Pancreas (tissue), 10 donors: ENCODE results near the gene PPM1L. TPM values are rescaled to one million over a fixed set of nuclear protein-coding genes. Genes with fewer than 3 reads are reported as not detected.
"Not testable (repeated sequence)": the region's sequence is repeated elsewhere in the genome, so short reads cannot be mapped to it uniquely, and the experiment has no call there.

Experiments used
- ATAC-seq, 4 donors: fragments of 200-7000 bp; cut with Tn5 transposase; one replicate each; pipeline versions ENCODE4 v1.8.0 to v1.9.1; 2020; ENCODE audit warnings: mild to moderate bottlenecking in 4 of 4, moderate library complexity in 4 of 4
- DNase-seq, 6 donors: peaks; one replicate each; pipeline ENCODE4 v3.0.0-alpha.2; 2020
- FAIRE-seq: peaks from 2 replicates; lab custom pipeline; 2012; peaks lifted over from hg19 to GRCh38; lab: Jason Lieb, UNC
- H3K27ac ChIP-seq, 4 donors: fragments of 200-600 bp; sonication (generic); 1 replicate in 3 of 4; 2 replicates in 1 of 4; pipeline versions ENCODE4 v1.5.0 to v1.8.0; 2020
- H3K27me3 ChIP-seq, 4 donors: fragments of 200-600 bp; one replicate each; pipeline ENCODE4 v1.8.0; 2021
- H3K36me3 ChIP-seq, 3 donors: fragments of 200-600 bp; sonication (generic) in 1 of 3; one replicate each; pipeline versions ENCODE4 v1.5.0 to v1.8.0; 2020 to 2021
- H3K4me1 ChIP-seq, 3 donors: fragments of 200-600 bp; one replicate each; pipeline ENCODE4 v1.8.0; 2021
- H3K4me3 ChIP-seq, 4 donors: fragments of 200-600 bp; sonication (generic) in 2 of 4; one replicate each; pipeline versions ENCODE4 v1.5.0 to v1.8.0; 2020 to 2021
- H3K9me3 ChIP-seq, 4 donors: fragments of 200-600 bp; one replicate each; pipeline ENCODE4 v1.8.0; 2021
- WGBS, 2 donors: extraction: QIAGEN DNeasy Blood & Tissue Kit; methylation state at CpG; one replicate each; pipeline ENCODE4 v1.1.7; 2013; 5-methylcytosine and 5-hydroxymethylcytosine counted together
- intact Hi-C, 3 donors: fragments of 100-400 bp; cut with DNase I; formaldehyde crosslinking; loops; one replicate each; pipeline versions ENCODE4 v1.11.1 to v1.14.2; 2022
- polyA plus RNA-seq, 2 donors: library from polyadenylated mRNA; stranded (reverse); fragments of 200-250 nt; gene quantifications; one replicate each; pipeline ENCODE4 v1.2.3, GENCODE V29; 2013
- total RNA-seq, 6 donors: library from RNA; stranded (reverse); fragmentation: NEBNext Ultra II Directional in 4 of 6; extraction: Animal tissue kit (Norgen Biotek cat#: 25700) in 4 of 6; gene quantifications; one replicate each; pipeline versions ENCODE4 v1.2.1 to v1.2.4, GENCODE V29; 2021 to 2023
- TF ChIP-seq, protein P1 (sequence below), 4 donors: fragments of 200-600 bp; sonication (generic) in 3 of 4; IDR thresholded peaks; one replicate each; pipeline versions ENCODE4 v1.5.0 to v1.8.0; 2021; ENCODE audit warnings: antibody characterized with exemption in 4 of 4
- donor health status: healthy with polysubstance abuse.
- donor health status: DM: no; HTN: no; CAD: no; lungs with moderate emphysema.
- donor health status: DM: no; HTN: no; CAD: no.
- donor health status: control.
- donor health status: control.
- donor health status: Bipolar disorder and iron deficiency.
- donor health status: DM: yes; HTN: yes; CAD: no.
- donor health status: DM: no; HTN: no; CAD: no.
- donor health status: DM: no; HTN: no; CAD: no.
- donor health status: DM: yes; HTN: yes; CAD: no.

PPM1L gene
- total RNA-seq (10 to 100 TPM in 1 of 6 donors, 1 to 10 TPM in 5; 5.5 to 12.3 (median 7.1) TPM), polyA plus RNA-seq (1 to 10 TPM; 2.3 to 3.5 TPM)

DNA sequence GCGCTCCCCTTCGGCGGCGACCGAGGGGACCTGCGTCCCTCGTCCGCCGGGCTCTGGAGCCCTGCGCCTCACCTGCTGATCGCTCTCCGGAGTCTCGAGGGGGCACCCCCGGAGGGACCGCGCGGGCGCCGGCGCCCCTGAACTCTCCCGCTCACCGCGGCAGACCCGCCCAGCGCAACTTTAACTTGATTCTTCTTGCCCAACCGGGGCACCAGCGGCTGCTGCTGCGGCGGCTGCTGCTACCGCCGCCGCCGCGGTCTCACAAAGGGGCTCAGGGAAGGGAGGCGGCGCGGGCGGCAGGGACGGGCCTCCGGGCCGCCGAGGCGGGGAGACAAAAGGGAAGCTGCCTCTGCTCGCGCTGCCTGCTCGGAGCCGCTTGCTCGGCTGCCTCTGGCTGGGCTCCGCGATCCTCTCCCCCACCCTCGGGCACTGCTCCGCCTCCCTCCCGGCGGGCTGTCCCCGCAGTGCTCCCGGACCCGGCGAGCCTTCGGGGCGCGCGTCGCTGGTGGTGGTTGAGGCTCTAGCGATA is at the start of gene PPM1L:
PPM1L (plus strand) TSS at position 456 of the 529 bp plus-strand sequence.
- TF ChIP-seq, protein P1, sequence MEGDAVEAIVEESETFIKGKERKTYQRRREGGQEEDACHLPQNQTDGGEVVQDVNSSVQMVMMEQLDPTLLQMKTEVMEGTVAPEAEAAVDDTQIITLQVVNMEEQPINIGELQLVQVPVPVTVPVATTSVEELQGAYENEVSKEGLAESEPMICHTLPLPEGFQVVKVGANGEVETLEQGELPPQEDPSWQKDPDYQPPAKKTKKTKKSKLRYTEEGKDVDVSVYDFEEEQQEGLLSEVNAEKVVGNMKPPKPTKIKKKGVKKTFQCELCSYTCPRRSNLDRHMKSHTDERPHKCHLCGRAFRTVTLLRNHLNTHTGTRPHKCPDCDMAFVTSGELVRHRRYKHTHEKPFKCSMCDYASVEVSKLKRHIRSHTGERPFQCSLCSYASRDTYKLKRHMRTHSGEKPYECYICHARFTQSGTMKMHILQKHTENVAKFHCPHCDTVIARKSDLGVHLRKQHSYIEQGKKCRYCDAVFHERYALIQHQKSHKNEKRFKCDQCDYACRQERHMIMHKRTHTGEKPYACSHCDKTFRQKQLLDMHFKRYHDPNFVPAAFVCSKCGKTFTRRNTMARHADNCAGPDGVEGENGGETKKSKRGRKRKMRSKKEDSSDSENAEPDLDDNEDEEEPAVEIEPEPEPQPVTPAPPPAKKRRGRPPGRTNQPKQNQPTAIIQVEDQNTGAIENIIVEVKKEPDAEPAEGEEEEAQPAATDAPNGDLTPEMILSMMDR (IDR thresholded peaks at IDR 0.05) = no peak
- H3K9me3 ChIP-seq = no peaks in the 10 kb centered on the region
- H3K4me3 ChIP-seq = peak within 1 kb of the TSS; percentile 63 to 90 (median 80)
- peak within 1 kb of the TSS; percentile 89 to 96 (median 94) for H3K27ac ChIP-seq
- ATAC-seq (peak; percentile 35 to 60 (median 58)), FAIRE-seq (no peak), DNase-seq (peak; percentile 55 to 86 (median 66))
- H3K4me1 ChIP-seq = peaks cover 8 to 19% (median 9%) of the 10 kb centered on the region in 3 donors
- intact Hi-C loops = no loop called here
- 0% methylated on average over 55 to 64 of the region's 64 CpGs for WGBS, 2 donors
- H3K27me3 ChIP-seq = no peaks in the 10 kb centered on the region
- no peaks in the 10 kb centered on the region for H3K36me3 ChIP-seq

DNA sequence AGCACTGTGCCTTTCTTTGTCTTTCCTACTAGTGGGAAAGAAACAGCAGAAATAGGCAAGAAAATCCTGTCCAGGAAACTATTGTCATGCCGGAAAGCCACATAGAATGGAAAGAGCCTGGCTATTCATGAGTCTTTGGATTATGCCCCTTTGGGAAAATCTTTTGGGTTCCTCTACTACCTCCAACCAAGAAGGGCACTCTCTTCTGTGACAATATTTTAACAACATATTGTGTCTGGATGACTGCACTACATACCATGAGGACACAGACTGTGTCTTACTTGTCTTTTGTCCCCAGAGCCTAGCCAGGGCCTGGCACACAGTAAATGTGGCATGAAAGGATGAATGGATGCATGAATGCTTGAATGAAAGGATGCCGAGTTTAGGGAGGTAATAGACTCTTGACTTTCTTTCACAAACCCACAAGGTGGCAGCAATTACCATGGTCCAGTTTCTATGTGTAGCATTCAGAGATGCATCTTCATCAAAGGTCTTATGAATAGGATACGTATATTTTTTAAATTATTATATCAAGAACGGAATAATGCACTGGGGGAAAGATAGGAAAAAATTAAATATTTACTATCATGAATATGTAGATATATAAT is 48.7 kb upstream of the PPM1L start:
- WGBS, 2 donors = 13 to 19% methylated on average over 4 of the region's 4 CpGs
- H3K9me3 ChIP-seq = no peaks in the 10 kb centered on the region
- peak in 2 of 6 donors; percentile 19 to 30 for DNase-seq
- TF ChIP-seq, protein P1 (IDR thresholded peaks at IDR 0.05) = peak in 3 of 4 donors; percentile 25 to 53 (median 26)
- H3K4me3 ChIP-seq = no peak overlapping the region
- intact Hi-C loops = loop anchor here in 2 of 3 donors (10.0 kb wide), 2 partner anchors 228 to 238 kb away; no protein-coding TSS in a partner anchor
- H3K27ac ChIP-seq = no peak overlapping the region
- peak; percentile 80 to 94 (median 92) for ATAC-seq
- no peaks in the 10 kb centered on the region for H3K36me3 ChIP-seq
- peak; percentile 85 for FAIRE-seq
- H3K4me1 ChIP-seq = peaks cover 0 to 7% (median 0%) of the 10 kb centered on the region in 3 donors
- no peaks in the 10 kb centered on the region for H3K27me3 ChIP-seq

DNA sequence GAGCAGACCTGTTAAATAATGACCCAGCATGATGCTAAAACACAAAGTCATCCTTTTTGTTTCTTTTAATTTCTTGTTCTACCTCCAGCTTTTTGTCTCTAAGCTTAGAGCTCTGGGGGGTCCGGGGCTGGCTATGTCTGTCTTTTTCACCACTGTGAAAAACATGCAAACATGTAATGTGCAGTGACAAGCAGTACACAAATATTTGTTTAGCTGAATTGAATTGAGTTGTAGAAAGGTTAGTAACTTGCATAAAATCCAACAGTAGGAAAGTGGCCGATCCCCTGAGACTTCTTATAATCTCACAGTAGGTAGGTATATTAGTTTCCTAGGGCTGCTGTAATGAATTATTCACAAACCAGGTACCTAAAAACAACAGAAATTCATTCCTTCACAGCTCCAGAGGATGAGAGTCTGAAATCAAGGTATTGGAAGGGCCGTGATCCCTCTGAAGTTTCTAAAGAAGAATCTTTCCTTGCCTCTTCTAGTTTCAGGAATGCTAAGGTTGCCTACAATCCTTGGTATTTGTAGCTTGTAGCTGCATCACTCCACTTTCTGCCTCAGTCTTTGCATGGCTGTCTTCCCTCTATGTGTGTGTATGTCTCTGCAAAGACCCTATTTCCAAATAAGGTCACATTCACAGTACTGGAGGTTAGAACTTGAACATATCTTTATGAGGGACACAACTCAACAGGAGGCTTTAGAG is 46.4 kb upstream of the PPM1L start:
- TF ChIP-seq, protein P1 (IDR thresholded peaks at IDR 0.05) = no peak
- WGBS, 2 donors = 70 to 82% methylated on average over 3 of the region's 3 CpGs

DNA sequence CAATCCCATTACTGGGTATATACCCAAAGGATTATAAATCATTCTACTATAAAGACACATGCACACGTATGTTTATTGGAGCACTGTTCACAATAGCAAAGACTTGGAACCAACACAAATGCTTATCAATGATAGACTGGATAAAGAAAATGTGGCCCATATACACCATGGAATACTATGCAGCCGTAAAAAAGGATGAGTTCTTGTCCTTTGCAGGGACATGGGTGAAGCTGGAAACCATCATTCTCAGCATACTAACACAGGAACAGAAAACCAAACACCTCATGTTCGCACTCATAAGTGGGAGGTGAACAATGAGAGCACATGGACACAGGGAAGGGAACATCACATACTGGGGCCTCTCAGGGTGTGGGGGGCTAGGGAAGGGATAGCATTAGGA is 42.9 kb upstream of the PPM1L start:
- H3K27ac ChIP-seq, H3K4me3 ChIP-seq, H3K4me1 ChIP-seq, H3K27me3 ChIP-seq, H3K36me3 ChIP-seq, FAIRE-seq, H3K9me3 ChIP-seq, intact Hi-C loops, ATAC-seq, DNase-seq: not testable (repeated sequence)
- 83 to 86% methylated on average over 3 of the region's 3 CpGs for WGBS, 2 donors

More for the DNA sequence above, 46.4 kb upstream of the PPM1L start:
- DNase-seq = no peak
- H3K4me1 ChIP-seq = peaks cover 0 to 7% (median 0%) of the 10 kb centered on the region in 3 donors
- H3K27me3 ChIP-seq = no peaks in the 10 kb centered on the region
- intact Hi-C loops = loop anchor here in 2 of 3 donors (10.0 kb wide), 2 partner anchors 225 to 235 kb away; no protein-coding TSS in a partner anchor
- FAIRE-seq = no peak
- H3K36me3 ChIP-seq = no peaks in the 10 kb centered on the region
- no peak overlapping the region for H3K4me3 ChIP-seq
- ATAC-seq = no peak
- H3K27ac ChIP-seq = no peak overlapping the region
- no peaks in the 10 kb centered on the region for H3K9me3 ChIP-seq

DNA sequence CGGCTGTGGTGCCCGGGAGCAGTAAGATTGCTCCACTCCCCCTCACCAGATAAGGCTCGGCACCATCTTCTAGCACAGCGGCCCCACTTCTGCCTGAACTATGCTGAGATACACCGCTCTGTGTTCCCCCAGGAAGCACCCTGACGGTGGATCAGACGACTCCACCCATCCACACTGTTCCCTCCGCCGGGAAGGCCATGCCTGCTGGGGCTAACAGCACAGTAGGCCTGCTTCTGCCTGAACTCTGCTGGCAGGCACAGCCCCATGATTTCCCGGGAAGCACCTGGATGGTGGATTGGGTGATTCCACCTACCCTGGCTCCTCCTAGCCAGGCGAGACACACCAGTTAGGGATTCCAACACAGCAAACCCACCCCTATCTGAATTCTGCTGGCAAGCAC is 36.3 kb upstream of the PPM1L start:
- Histone ChIP-seq H3K4me1 (no peaks in the 10 kb centered on the region), H3K27me3 (no peaks in the 10 kb centered on the region), H3K36me3 (no peaks in the 10 kb centered on the region), H3K9me3 (no peaks in the 10 kb centered on the region), H3K27ac (no peak overlapping the region), H3K4me3 (no peak overlapping the region)
- TF ChIP-seq, protein P1 (IDR thresholded peaks at IDR 0.05) = no peak
- 82 to 88% methylated on average over 11 of the region's 11 CpGs for WGBS, 2 donors
- no peak for DNase-seq
- intact Hi-C loops = no loop called here
- FAIRE-seq = no peak
- ATAC-seq = no peak
